H1 (cell line): Measurements from ENCODE around the gene DNAH1. TPM values are rescaled to one million over a fixed set of nuclear protein-coding genes. Genes with fewer than 3 reads are reported as not detected.
"Not testable (repeated sequence)": the region's sequence is repeated elsewhere in the genome, so short reads cannot be mapped to it uniquely, and the experiment has no call there.

Experiments
- CTCF ChIA-PET: fragments of 300-600 bp; sonication (Branson Sonifier 250); formaldehyde crosslinking; loops from one replicate; lab custom pipeline; 2021; ENCODE audit not compliant: partially characterized antibody; lab: Charles Lee
- POLR2A ChIA-PET: fragments of 300-600 bp; sonication (Branson Sonifier 250); formaldehyde crosslinking; loops from one replicate; lab custom pipeline; 2021; ENCODE audit warnings: inconsistent platforms; ENCODE audit not compliant: partially characterized antibody; lab: Charles Lee
- DNase-seq, 2 experiments: peaks; one replicate each; pipeline versions ENCODE4 v3.0.0 to v3.0.0-alpha.2; 2010 to 2022; ENCODE audit warnings: low spot score in 2 of 2, low read depth in 1 of 2, mixed read lengths in 1 of 2
- FAIRE-seq: peaks from 2 replicates; lab custom pipeline; 2011; peaks lifted over from hg19 to GRCh38; lab: Jason Lieb, UNC
- H2AFZ ChIP-seq: 2 replicates; pipeline ENCODE4 v1.8.1; 2012; ENCODE audit warnings: low read length, inconsistent platforms
- H2AK5ac ChIP-seq: 2 replicates; pipeline ENCODE4 v1.6.1; 2013; ENCODE audit warnings: low read depth, low read length
- H2BK120ac ChIP-seq: replicated peaks from 2 replicates; pipeline ENCODE3; 2013; ENCODE audit warnings: low read depth, low read length, inconsistent platforms
- H2BK12ac ChIP-seq: 2 replicates; pipeline ENCODE4 v1.6.1; 2013; ENCODE audit warnings: low read depth, low read length
- H2BK15ac ChIP-seq: 2 replicates; pipeline ENCODE4 v1.6.1; 2013; ENCODE audit warnings: low read length
- H2BK20ac ChIP-seq: 2 replicates; pipeline ENCODE4 v1.6.1; 2013; ENCODE audit warnings: low read length
- H2BK5ac ChIP-seq: 2 replicates; pipeline ENCODE4 v1.6.1; 2013; ENCODE audit warnings: low read depth, low read length
- H3K14ac ChIP-seq: 2 replicates; pipeline ENCODE4 v1.6.1; 2013; ENCODE audit warnings: inconsistent platforms; ENCODE audit not compliant: insufficient read length
- H3K18ac ChIP-seq: 2 replicates; pipeline ENCODE4 v1.6.1; 2013; ENCODE audit warnings: low read length; ENCODE audit errors: extremely low read depth
- H3K23ac ChIP-seq: 2 replicates; pipeline ENCODE4 v1.6.1; 2013; ENCODE audit warnings: inconsistent platforms; ENCODE audit not compliant: insufficient read length
- H3K23me2 ChIP-seq: 2 replicates; pipeline ENCODE4 v1.6.1; 2013; ENCODE audit warnings: low read depth, low read length
- H3K27ac ChIP-seq: 2 replicates; pipeline ENCODE4 v1.6.1; 2011; ENCODE audit warnings: low read depth, low read length, inconsistent platforms
- H3K27me3 ChIP-seq, 4 experiments: replicated peaks in 1 of 4; 1 replicate in 1 of 4; 2 replicates in 3 of 4; pipeline versions ENCODE4 v1.6.1 to v1.8.1; 2011 to 2013; ENCODE audit warnings: low read length in 3 of 4, mild to moderate bottlenecking in 3 of 4, inconsistent platforms in 2 of 4, mixed read lengths in 2 of 4, moderate library complexity in 1 of 4; ENCODE audit not compliant: control insufficient read depth in 3 of 4, insufficient read depth in 3 of 4; ENCODE audit errors: extremely low read depth in 1 of 4
- H3K36me3 ChIP-seq, 4 experiments: 2 replicates each; pipeline versions ENCODE4 v1.6.1 to v1.8.1; 2011 to 2013; ENCODE audit warnings: mild to moderate bottlenecking in 4 of 4, low read length in 3 of 4, moderate library complexity in 2 of 4, control low read depth in 1 of 4, inconsistent platforms in 1 of 4; ENCODE audit not compliant: insufficient read depth in 4 of 4, control insufficient read depth in 2 of 4
- H3K4ac ChIP-seq: replicated peaks from 2 replicates; pipeline ENCODE3; 2013; ENCODE audit warnings: low read length, low read depth, mixed read lengths, inconsistent platforms; ENCODE audit not compliant: insufficient read length
- H3K4me1 ChIP-seq, 4 experiments: replicated peaks in 1 of 4; 1 replicate in 1 of 4; 2 replicates in 3 of 4; pipeline versions ENCODE4 v1.6.1 to v1.8.1; 2011 to 2013; ENCODE audit warnings: low read length in 3 of 4, inconsistent platforms in 2 of 4, mixed read lengths in 1 of 4; ENCODE audit not compliant: insufficient read depth in 4 of 4, control insufficient read depth in 3 of 4
- H3K4me2 ChIP-seq, 2 experiments: 2 replicates each; pipeline versions ENCODE4 v1.6.1 to v1.8.1; 2011 to 2013; ENCODE audit warnings: low read depth in 2 of 2, low read length in 2 of 2, control low read depth in 1 of 2, inconsistent platforms in 1 of 2, mild to moderate bottlenecking in 1 of 2; ENCODE audit not compliant: insufficient read depth in 1 of 2
- H3K4me3 ChIP-seq, 4 experiments: fragments of 200-600, 300-600 bp in 1 of 4; sonication (generic), shearing (Covaris generic), sonication (Bioruptor Twin) in 1 of 4; 2 replicates each; pipeline versions ENCODE4 v1.5.1 to v1.8.1; 2011 to 2016; ENCODE audit warnings: low read length in 4 of 4, low read depth in 3 of 4, control low read depth in 2 of 4, inconsistent platforms in 2 of 4, mild to moderate bottlenecking in 2 of 4, mixed read lengths in 1 of 4, moderate library complexity in 1 of 4; ENCODE audit not compliant: insufficient read depth in 2 of 4; ENCODE audit errors: extremely low read depth in 1 of 4
- H3K56ac ChIP-seq: replicated peaks from 2 replicates; pipeline ENCODE3; 2013; ENCODE audit warnings: low read depth, mild to moderate bottlenecking, mixed read lengths, low read length, inconsistent platforms; ENCODE audit not compliant: insufficient read length
- H3K79me1 ChIP-seq: 2 replicates; pipeline ENCODE4 v1.6.1; 2013; ENCODE audit warnings: low read depth, low read length, control low read depth
- H3K79me2 ChIP-seq, 2 experiments: 2 replicates each; pipeline versions ENCODE4 v1.6.1 to v1.8.1; 2012 to 2013; ENCODE audit warnings: low read length in 2 of 2, mild to moderate bottlenecking in 2 of 2, inconsistent platforms in 1 of 2; ENCODE audit not compliant: insufficient read depth in 2 of 2, control insufficient read depth in 1 of 2
- H3K9ac ChIP-seq, 4 experiments: replicated peaks in 1 of 4; 1 replicate in 1 of 4; 2 replicates in 3 of 4; pipeline versions ENCODE4 v1.6.1 to v1.8.1; 2011 to 2013; ENCODE audit warnings: low read depth in 3 of 4, low read length in 3 of 4, control low read depth in 2 of 4, mild to moderate bottlenecking in 2 of 4, moderate library complexity in 2 of 4, inconsistent platforms in 1 of 4; ENCODE audit errors: extremely low read depth in 1 of 4
- H3K9me3 ChIP-seq, 2 experiments: 2 replicates each; pipeline versions ENCODE4 v1.6.1 to v1.8.1; 2012 to 2013; ENCODE audit warnings: mild to moderate bottlenecking in 2 of 2, moderate library complexity in 2 of 2, control low read depth in 1 of 2, inconsistent platforms in 1 of 2, low read depth in 1 of 2, low read length in 1 of 2, mixed read lengths in 1 of 2; ENCODE audit not compliant: insufficient read depth in 2 of 2
- H4K20me1 ChIP-seq, 2 experiments: replicated peaks in 1 of 2; 2 replicates each; pipeline versions ENCODE3 to v1.8.1; 2011 to 2013; ENCODE audit warnings: inconsistent platforms in 2 of 2, low read length in 2 of 2, mild to moderate bottlenecking in 1 of 2; ENCODE audit not compliant: insufficient read depth in 2 of 2, control insufficient read depth in 1 of 2
- H4K5ac ChIP-seq: 2 replicates; pipeline ENCODE4 v1.6.1; 2013; ENCODE audit warnings: low read length, low read depth, mixed read lengths, inconsistent platforms; ENCODE audit not compliant: insufficient read length
- H4K8ac ChIP-seq: 2 replicates; pipeline ENCODE4 v1.8.0; 2013; ENCODE audit warnings: mild to moderate bottlenecking, moderate library complexity, low read length, inconsistent platforms; ENCODE audit not compliant: insufficient read depth; ENCODE audit errors: extremely low read depth
- H4K91ac ChIP-seq: replicated peaks from 2 replicates; pipeline ENCODE3; 2013; ENCODE audit warnings: low read length, mixed read lengths, inconsistent platforms; ENCODE audit not compliant: insufficient read length
- WGBS, 2 experiments: shearing (Covaris generic) in 1 of 2; methylation state at CpG; one replicate each; pipeline versions ENCODE4 v1.1.6 to v1.1.7; 2013 to 2015; ENCODE audit warnings: low lambda C conversion rate in 2 of 2, mixed read lengths in 2 of 2, inconsistent platforms in 1 of 2, low coverage in 1 of 2, missing lambda C conversion rate in 1 of 2; ENCODE audit not compliant: insufficient replicate concordance in 2 of 2, insufficient coverage in 1 of 2, insufficient read length in 1 of 2; ENCODE audit errors: extremely low coverage in 1 of 2, missing lambda C conversion rate in 1 of 2; 5-methylcytosine and 5-hydroxymethylcytosine counted together
- polyA plus RNA-seq, 7 experiments: library from polyadenylated mRNA; depleted of rRNA in 3 of 7; stranded (reverse) in 5 of 7; unstranded in 2 of 7; fragments of >200 nt in 5 of 7; fragments of 200-250 nt in 2 of 7; gene quantifications; 1 replicate in 5 of 7; 2 replicates in 1 of 7; 4 replicates in 1 of 7; pipeline versions ENCODE4 v1.2.1 to v1.2.3, GENCODE V29; 2011 to 2013; ENCODE audit warnings: missing spikeins in 2 of 7, mixed read lengths in 2 of 7
- total RNA-seq: library from RNA; stranded (reverse); fragmentation: NEBNext Ultra II Directional; extraction: Animal tissue kit (Norgen Biotek cat#: 25700); gene quantifications from 2 replicates; pipeline ENCODE4 v1.2.1, GENCODE V29; 2021

Gene DNAH1
- total and polyA plus RNA-seq, 2 of the 8 experiments (the other 6 are each of a cell fraction or from before 2014, with no cell fraction given), result 1.0 to 1.5 TPM

GRCh38 chr3:52274781-52275180 lies 41.3 kb upstream of the DNAH1 start:
- not testable (repeated sequence) for DNase-seq, H3K4me1 ChIP-seq, H3K14ac ChIP-seq, H3K9ac ChIP-seq, H2BK12ac ChIP-seq, H2BK20ac ChIP-seq, H3K79me1 ChIP-seq, H3K4me2 ChIP-seq, H2BK120ac ChIP-seq, H3K27ac ChIP-seq, H3K4me3 ChIP-seq, H2AFZ ChIP-seq, FAIRE-seq, H3K23ac ChIP-seq, H3K18ac ChIP-seq, H2BK15ac ChIP-seq, H2AK5ac ChIP-seq, H4K91ac ChIP-seq, H4K8ac ChIP-seq, H3K4ac ChIP-seq, H3K23me2 ChIP-seq, H3K56ac ChIP-seq, H3K9me3 ChIP-seq, H2BK5ac ChIP-seq, H4K5ac ChIP-seq, H3K27me3 ChIP-seq
- Histone ChIP-seq H4K20me1 (peaks cover 19 to 21% of the 10 kb centered on the region in 2 experiments), H3K36me3 (peaks cover 0 to 20% (median 9%) of the 10 kb centered on the region in 4 experiments; a peak in 4 of 8 replicates), H3K79me2 (peaks cover 51 to 84% of the 10 kb centered on the region in 2 experiments)
- CTCF ChIA-PET, result interaction anchor here (1.1 to 1.5 kb wide), 3 partner anchors 15 to 66 kb away, joined by 3 to 4 read pairs (median 4); no protein-coding TSS in a partner anchor
- 97% methylated on average over 18 of the region's 18 CpGs; no CpG with 5 or more reads in 1 of the 2 experiments for WGBS, 2 experiments
- POLR2A ChIA-PET, result interaction anchor here (1.0 kb wide), 1 partner anchor 13 kb away, joined by 3 read pairs; the partner anchor contains the start of gene GLYCTK
